ENCODE data around the gene TLR8. TPM values are rescaled to one million over a fixed set of nuclear protein-coding genes. Genes with fewer than 3 reads are reported as not detected.

TLR8 gene
- total RNA-seq, 4 donors from 2014 or later, result 0.63 to 1.8 (median 1.4) TPM

GRCh38 chrX:12966151-12966550 is 59.7 kb downstream of the TLR8 start:
- 76% methylated on average over 1 of the region's 1 CpG for WGBS, 2 donors
- H3K27ac ChIP-seq, result no peak overlapping the region

GRCh38 chrX:12967711-12968465 is 61.5 kb downstream of the TLR8 start:
- 64 to 80% methylated on average over 10 to 15 of the region's 15 CpGs for WGBS, 2 donors
- no peak overlapping the region for H3K4me3 ChIP-seq
- H3K4me1 ChIP-seq, result peaks cover 0 to 19% (median 2%) of the 10 kb centered on the region in 4 donors
- DNase-seq (ENCODE audit: low spot score in 2 of 2), result no peak
- TF ChIP-seq POLR2A (IDR thresholded peaks at IDR 0.05) (no peak), CTCF (IDR thresholded peaks at IDR 0.05) (no peak), EP300 (IDR thresholded peaks at IDR 0.05) (no peak)
- H3K27ac ChIP-seq, result peak overlapping the region in 1 of 4 donors; percentile 14
- H3K9me3 ChIP-seq, result no peaks in the 10 kb centered on the region
- H3K36me3 ChIP-seq, result no peaks in the 10 kb centered on the region
- H3K27me3 ChIP-seq, result no peaks in the 10 kb centered on the region

More at GRCh38 chrX:12966151-12966550, 59.7 kb downstream of the TLR8 start:
- DNase-seq (ENCODE audit: low spot score in 2 of 2), result no peak
- TF ChIP-seq CTCF (IDR thresholded peaks at IDR 0.05) (no peak), POLR2A (IDR thresholded peaks at IDR 0.05) (no peak), EP300 (IDR thresholded peaks at IDR 0.05) (no peak)
- Histone ChIP-seq H3K9me3 (no peaks in the 10 kb centered on the region), H3K27me3 (no peaks in the 10 kb centered on the region), H3K4me3 (no peak overlapping the region), H3K36me3 (no peaks in the 10 kb centered on the region), H3K4me1 (peaks cover 0 to 7% (median under 1%) of the 10 kb centered on the region in 4 donors)

- Histone ChIP-seq H3K27me3 (peaks cover 0 to 4% of the 10 kb centered on the region in 2 donors), H3K4me1 (peaks cover 0 to 19% (median 2%) of the 10 kb centered on the region in 4 donors), H3K36me3 (no peaks in the 10 kb centered on the region), H3K4me3 (peak overlapping the region in 1 of 4 donors; percentile 9), H3K27ac (peak overlapping the region; percentile 74 to 97 (median 80)), H3K9me3 (no peaks in the 10 kb centered on the region)
- 11 to 31% methylated on average over 11 of the region's 11 CpGs for WGBS, 2 donors
- DNase-seq (ENCODE audit: low spot score in 2 of 2), result peak in 1 of 2 donors; percentile 43
- TF ChIP-seq CTCF (IDR thresholded peaks at IDR 0.05) (peak; percentile 35 to 70 (median 49)), POLR2A (IDR thresholded peaks at IDR 0.05) (no peak), EP300 (IDR thresholded peaks at IDR 0.05) (peak in 1 of 2 donors; percentile 51)
Measured at GRCh38 chrX:12970691-12971202, 64.3 kb downstream of the TLR8 start.

- no peaks in the 10 kb centered on the region for H3K36me3 ChIP-seq
- peaks cover 0 to 19% (median 2%) of the 10 kb centered on the region in 4 donors for H3K4me1 ChIP-seq
- peak overlapping the region in 2 of 4 donors; percentile 9 to 12 for H3K4me3 ChIP-seq
- peak overlapping the region; percentile 74 to 97 (median 80) for H3K27ac ChIP-seq
- H3K27me3 ChIP-seq, result peaks cover 0 to 4% of the 10 kb centered on the region in 2 donors
- 51 to 63% methylated on average over 12 of the region's 12 CpGs for WGBS, 2 donors
- DNase-seq (ENCODE audit: low spot score in 2 of 2), result no peak
- TF ChIP-seq CTCF (IDR thresholded peaks at IDR 0.05) (no peak), POLR2A (IDR thresholded peaks at IDR 0.05) (no peak), EP300 (IDR thresholded peaks at IDR 0.05) (peak in 1 of 2 donors; percentile 6)
- no peaks in the 10 kb centered on the region for H3K9me3 ChIP-seq
Measured at GRCh38 chrX:12971282-12972003, 65.0 kb downstream of the TLR8 start.

Data from tibial nerve (tissue), 4 donors.